ENCODE results near the gene HUNK. TPM values are rescaled to one million over a fixed set of nuclear protein-coding genes. Genes with fewer than 3 reads are reported as not detected.

Gene HUNK
- total RNA-seq, 1 donor from 2014 or later = 12.2 TPM

GRCh38 chr21:31903896-31904295, 31.1 kb downstream of the HUNK start:
- Mint-ChIP-seq H3K9me3 (ENCODE audit: unreplicated experiment) (no peaks in the 10 kb centered on the region), H3K36me3 (ENCODE audit: unreplicated experiment) (no peaks in the 10 kb centered on the region), H3K4me3 (ENCODE audit: unreplicated experiment) (no peak overlapping the region), H3K27me3 (ENCODE audit: unreplicated experiment) (no peaks in the 10 kb centered on the region), H3K27ac (ENCODE audit: unreplicated experiment) (no peak overlapping the region), H3K4me1 (ENCODE audit: low read depth, unreplicated experiment) (peaks cover 5% of the 10 kb centered on the region)
- TF ChIP-seq, protein P1, sequence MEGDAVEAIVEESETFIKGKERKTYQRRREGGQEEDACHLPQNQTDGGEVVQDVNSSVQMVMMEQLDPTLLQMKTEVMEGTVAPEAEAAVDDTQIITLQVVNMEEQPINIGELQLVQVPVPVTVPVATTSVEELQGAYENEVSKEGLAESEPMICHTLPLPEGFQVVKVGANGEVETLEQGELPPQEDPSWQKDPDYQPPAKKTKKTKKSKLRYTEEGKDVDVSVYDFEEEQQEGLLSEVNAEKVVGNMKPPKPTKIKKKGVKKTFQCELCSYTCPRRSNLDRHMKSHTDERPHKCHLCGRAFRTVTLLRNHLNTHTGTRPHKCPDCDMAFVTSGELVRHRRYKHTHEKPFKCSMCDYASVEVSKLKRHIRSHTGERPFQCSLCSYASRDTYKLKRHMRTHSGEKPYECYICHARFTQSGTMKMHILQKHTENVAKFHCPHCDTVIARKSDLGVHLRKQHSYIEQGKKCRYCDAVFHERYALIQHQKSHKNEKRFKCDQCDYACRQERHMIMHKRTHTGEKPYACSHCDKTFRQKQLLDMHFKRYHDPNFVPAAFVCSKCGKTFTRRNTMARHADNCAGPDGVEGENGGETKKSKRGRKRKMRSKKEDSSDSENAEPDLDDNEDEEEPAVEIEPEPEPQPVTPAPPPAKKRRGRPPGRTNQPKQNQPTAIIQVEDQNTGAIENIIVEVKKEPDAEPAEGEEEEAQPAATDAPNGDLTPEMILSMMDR (IDR thresholded peaks at IDR 0.05; ENCODE audit: partially characterized antibody, unreplicated experiment) = no peak
- no peak for DNase-seq

GRCh38 chr21:31905503-31906451, 33.0 kb downstream of the HUNK start:
- peaks cover 16% of the 10 kb centered on the region for H3K4me1 Mint-ChIP-seq (ENCODE audit: low read depth, unreplicated experiment)
- no peaks in the 10 kb centered on the region for H3K36me3 Mint-ChIP-seq (ENCODE audit: unreplicated experiment)
- H3K9me3 Mint-ChIP-seq (ENCODE audit: unreplicated experiment) = no peaks in the 10 kb centered on the region
- no peak for DNase-seq
- H3K4me3 Mint-ChIP-seq (ENCODE audit: unreplicated experiment) = no peak overlapping the region
- TF ChIP-seq, protein P1 (IDR thresholded peaks at IDR 0.05; ENCODE audit: partially characterized antibody, unreplicated experiment) = no peak
- H3K27ac Mint-ChIP-seq (ENCODE audit: unreplicated experiment) = no peak overlapping the region
- no peaks in the 10 kb centered on the region for H3K27me3 Mint-ChIP-seq (ENCODE audit: unreplicated experiment)

GRCh38 chr21:31908106-31909031, 35.5 kb downstream of the HUNK start:
- peaks cover 15% of the 10 kb centered on the region for H3K4me1 Mint-ChIP-seq (ENCODE audit: low read depth, unreplicated experiment)
- H3K27me3 Mint-ChIP-seq (ENCODE audit: unreplicated experiment) = peaks cover 1% of the 10 kb centered on the region
- TF ChIP-seq, protein P1 (IDR thresholded peaks at IDR 0.05; ENCODE audit: partially characterized antibody, unreplicated experiment) = no peak
- H3K27ac Mint-ChIP-seq (ENCODE audit: unreplicated experiment) = no peak overlapping the region
- H3K36me3 Mint-ChIP-seq (ENCODE audit: unreplicated experiment) = peaks cover 11% of the 10 kb centered on the region
- no peak for DNase-seq
- H3K4me3 Mint-ChIP-seq (ENCODE audit: unreplicated experiment) = no peak overlapping the region
- peaks cover 1% of the 10 kb centered on the region for H3K9me3 Mint-ChIP-seq (ENCODE audit: unreplicated experiment)

GRCh38 chr21:31909153-31910073, 36.6 kb downstream of the HUNK start:
- TF ChIP-seq, protein P1 (IDR thresholded peaks at IDR 0.05; ENCODE audit: partially characterized antibody, unreplicated experiment) = no peak
- Mint-ChIP-seq H3K4me1 (ENCODE audit: low read depth, unreplicated experiment) (peaks cover 15% of the 10 kb centered on the region), H3K36me3 (ENCODE audit: unreplicated experiment) (peaks cover 11% of the 10 kb centered on the region), H3K27me3 (ENCODE audit: unreplicated experiment) (peaks cover 1% of the 10 kb centered on the region), H3K9me3 (ENCODE audit: unreplicated experiment) (peaks cover 3% of the 10 kb centered on the region), H3K4me3 (ENCODE audit: unreplicated experiment) (no peak overlapping the region), H3K27ac (ENCODE audit: unreplicated experiment) (no peak overlapping the region)
- no peak for DNase-seq
